H1 (cell line): ENCODE results near the gene PABPN1. TPM values are rescaled to one million over a fixed set of nuclear protein-coding genes. Genes with fewer than 3 reads are reported as not detected.

Source experiments
- CTCF ChIA-PET: fragments of 300-600 bp; sonication (Branson Sonifier 250); formaldehyde crosslinking; loops from one replicate; lab custom pipeline; 2021; ENCODE audit not compliant: partially characterized antibody; lab: Charles Lee
- POLR2A ChIA-PET: fragments of 300-600 bp; sonication (Branson Sonifier 250); formaldehyde crosslinking; loops from one replicate; lab custom pipeline; 2021; ENCODE audit warnings: inconsistent platforms; ENCODE audit not compliant: partially characterized antibody; lab: Charles Lee
- DNase-seq, 2 experiments: peaks; one replicate each; pipeline versions ENCODE4 v3.0.0 to v3.0.0-alpha.2; 2010 to 2022; ENCODE audit warnings: low spot score in 2 of 2, low read depth in 1 of 2, mixed read lengths in 1 of 2
- FAIRE-seq: peaks from 2 replicates; lab custom pipeline; 2011; peaks lifted over from hg19 to GRCh38; lab: Jason Lieb, UNC
- H2AFZ ChIP-seq: 2 replicates; pipeline ENCODE4 v1.8.1; 2012; ENCODE audit warnings: low read length, inconsistent platforms
- H2AK5ac ChIP-seq: 2 replicates; pipeline ENCODE4 v1.6.1; 2013; ENCODE audit warnings: low read depth, low read length
- H2BK120ac ChIP-seq: replicated peaks from 2 replicates; pipeline ENCODE3; 2013; ENCODE audit warnings: low read depth, low read length, inconsistent platforms
- H2BK12ac ChIP-seq: 2 replicates; pipeline ENCODE4 v1.6.1; 2013; ENCODE audit warnings: low read depth, low read length
- H2BK15ac ChIP-seq: 2 replicates; pipeline ENCODE4 v1.6.1; 2013; ENCODE audit warnings: low read length
- H2BK20ac ChIP-seq: 2 replicates; pipeline ENCODE4 v1.6.1; 2013; ENCODE audit warnings: low read length
- H2BK5ac ChIP-seq: 2 replicates; pipeline ENCODE4 v1.6.1; 2013; ENCODE audit warnings: low read depth, low read length
- H3K14ac ChIP-seq: 2 replicates; pipeline ENCODE4 v1.6.1; 2013; ENCODE audit warnings: inconsistent platforms; ENCODE audit not compliant: insufficient read length
- H3K18ac ChIP-seq: 2 replicates; pipeline ENCODE4 v1.6.1; 2013; ENCODE audit warnings: low read length; ENCODE audit errors: extremely low read depth
- H3K23ac ChIP-seq: 2 replicates; pipeline ENCODE4 v1.6.1; 2013; ENCODE audit warnings: inconsistent platforms; ENCODE audit not compliant: insufficient read length
- H3K23me2 ChIP-seq: 2 replicates; pipeline ENCODE4 v1.6.1; 2013; ENCODE audit warnings: low read depth, low read length
- H3K27ac ChIP-seq: 2 replicates; pipeline ENCODE4 v1.6.1; 2011; ENCODE audit warnings: low read depth, low read length, inconsistent platforms
- H3K27me3 ChIP-seq, 4 experiments: replicated peaks in 1 of 4; 1 replicate in 1 of 4; 2 replicates in 3 of 4; pipeline versions ENCODE4 v1.6.1 to v1.8.1; 2011 to 2013; ENCODE audit warnings: low read length in 3 of 4, mild to moderate bottlenecking in 3 of 4, inconsistent platforms in 2 of 4, mixed read lengths in 2 of 4, moderate library complexity in 1 of 4; ENCODE audit not compliant: control insufficient read depth in 3 of 4, insufficient read depth in 3 of 4; ENCODE audit errors: extremely low read depth in 1 of 4
- H3K36me3 ChIP-seq, 4 experiments: 2 replicates each; pipeline versions ENCODE4 v1.6.1 to v1.8.1; 2011 to 2013; ENCODE audit warnings: mild to moderate bottlenecking in 4 of 4, low read length in 3 of 4, moderate library complexity in 2 of 4, control low read depth in 1 of 4, inconsistent platforms in 1 of 4; ENCODE audit not compliant: insufficient read depth in 4 of 4, control insufficient read depth in 2 of 4
- H3K4ac ChIP-seq: replicated peaks from 2 replicates; pipeline ENCODE3; 2013; ENCODE audit warnings: low read length, low read depth, mixed read lengths, inconsistent platforms; ENCODE audit not compliant: insufficient read length
- H3K4me1 ChIP-seq, 4 experiments: replicated peaks in 1 of 4; 1 replicate in 1 of 4; 2 replicates in 3 of 4; pipeline versions ENCODE4 v1.6.1 to v1.8.1; 2011 to 2013; ENCODE audit warnings: low read length in 3 of 4, inconsistent platforms in 2 of 4, mixed read lengths in 1 of 4; ENCODE audit not compliant: insufficient read depth in 4 of 4, control insufficient read depth in 3 of 4
- H3K4me2 ChIP-seq, 2 experiments: 2 replicates each; pipeline versions ENCODE4 v1.6.1 to v1.8.1; 2011 to 2013; ENCODE audit warnings: low read depth in 2 of 2, low read length in 2 of 2, control low read depth in 1 of 2, inconsistent platforms in 1 of 2, mild to moderate bottlenecking in 1 of 2; ENCODE audit not compliant: insufficient read depth in 1 of 2
- H3K4me3 ChIP-seq, 4 experiments: fragments of 200-600, 300-600 bp in 1 of 4; sonication (generic), shearing (Covaris generic), sonication (Bioruptor Twin) in 1 of 4; 2 replicates each; pipeline versions ENCODE4 v1.5.1 to v1.8.1; 2011 to 2016; ENCODE audit warnings: low read length in 4 of 4, low read depth in 3 of 4, control low read depth in 2 of 4, inconsistent platforms in 2 of 4, mild to moderate bottlenecking in 2 of 4, mixed read lengths in 1 of 4, moderate library complexity in 1 of 4; ENCODE audit not compliant: insufficient read depth in 2 of 4; ENCODE audit errors: extremely low read depth in 1 of 4
- H3K56ac ChIP-seq: replicated peaks from 2 replicates; pipeline ENCODE3; 2013; ENCODE audit warnings: low read depth, mild to moderate bottlenecking, mixed read lengths, low read length, inconsistent platforms; ENCODE audit not compliant: insufficient read length
- H3K79me1 ChIP-seq: 2 replicates; pipeline ENCODE4 v1.6.1; 2013; ENCODE audit warnings: low read depth, low read length, control low read depth
- H3K79me2 ChIP-seq, 2 experiments: 2 replicates each; pipeline versions ENCODE4 v1.6.1 to v1.8.1; 2012 to 2013; ENCODE audit warnings: low read length in 2 of 2, mild to moderate bottlenecking in 2 of 2, inconsistent platforms in 1 of 2; ENCODE audit not compliant: insufficient read depth in 2 of 2, control insufficient read depth in 1 of 2
- H3K9ac ChIP-seq, 4 experiments: replicated peaks in 1 of 4; 1 replicate in 1 of 4; 2 replicates in 3 of 4; pipeline versions ENCODE4 v1.6.1 to v1.8.1; 2011 to 2013; ENCODE audit warnings: low read depth in 3 of 4, low read length in 3 of 4, control low read depth in 2 of 4, mild to moderate bottlenecking in 2 of 4, moderate library complexity in 2 of 4, inconsistent platforms in 1 of 4; ENCODE audit errors: extremely low read depth in 1 of 4
- H3K9me3 ChIP-seq, 2 experiments: 2 replicates each; pipeline versions ENCODE4 v1.6.1 to v1.8.1; 2012 to 2013; ENCODE audit warnings: mild to moderate bottlenecking in 2 of 2, moderate library complexity in 2 of 2, control low read depth in 1 of 2, inconsistent platforms in 1 of 2, low read depth in 1 of 2, low read length in 1 of 2, mixed read lengths in 1 of 2; ENCODE audit not compliant: insufficient read depth in 2 of 2
- H4K20me1 ChIP-seq, 2 experiments: replicated peaks in 1 of 2; 2 replicates each; pipeline versions ENCODE3 to v1.8.1; 2011 to 2013; ENCODE audit warnings: inconsistent platforms in 2 of 2, low read length in 2 of 2, mild to moderate bottlenecking in 1 of 2; ENCODE audit not compliant: insufficient read depth in 2 of 2, control insufficient read depth in 1 of 2
- H4K5ac ChIP-seq: 2 replicates; pipeline ENCODE4 v1.6.1; 2013; ENCODE audit warnings: low read length, low read depth, mixed read lengths, inconsistent platforms; ENCODE audit not compliant: insufficient read length
- H4K8ac ChIP-seq: 2 replicates; pipeline ENCODE4 v1.8.0; 2013; ENCODE audit warnings: mild to moderate bottlenecking, moderate library complexity, low read length, inconsistent platforms; ENCODE audit not compliant: insufficient read depth; ENCODE audit errors: extremely low read depth
- H4K91ac ChIP-seq: replicated peaks from 2 replicates; pipeline ENCODE3; 2013; ENCODE audit warnings: low read length, mixed read lengths, inconsistent platforms; ENCODE audit not compliant: insufficient read length
- BCL11A ChIP-seq, 2 experiments: IDR thresholded peaks; one replicate each; pipeline ENCODE4 v1.6.1; 2011; ENCODE audit warnings: low read depth in 2 of 2, low read length in 2 of 2, mild to moderate bottlenecking in 2 of 2
- CREB1 ChIP-seq: IDR thresholded peaks from 2 replicates; pipeline ENCODE4 v1.6.1; 2012; ENCODE audit warnings: inconsistent platforms
- JUND ChIP-seq: IDR thresholded peaks from 2 replicates; pipeline ENCODE4 v1.6.1; 2011; ENCODE audit warnings: mild to moderate bottlenecking, improper control_type of control experiment, low read length
- KDM5A ChIP-seq: fragments of 200-600 bp; IDR thresholded peaks from 2 replicates; pipeline ENCODE4 v1.7.1; 2012; ENCODE audit warnings: mild to moderate bottlenecking, low read length, inconsistent platforms, mixed read lengths
- MAFK ChIP-seq: IDR thresholded peaks from 2 replicates; pipeline ENCODE4 v1.6.1; 2012; ENCODE audit warnings: low read depth, mild to moderate bottlenecking, improper control_type of control experiment, low read length
- NRF1 ChIP-seq: IDR thresholded peaks from 2 replicates; pipeline ENCODE4 v1.6.1; 2011; ENCODE audit warnings: mild to moderate bottlenecking, low read depth, low read length, improper control_type of control experiment
- POLR2AphosphoS5 ChIP-seq: IDR thresholded peaks from 2 replicates; pipeline ENCODE4 v1.6.1; 2011; ENCODE audit warnings: low read depth, low read length
- SIN3A ChIP-seq, 2 experiments: IDR thresholded peaks in 1 of 2; conservative IDR thresholded peaks in 1 of 2; 2 replicates each; pipeline ENCODE4 v1.6.1; 2011 to 2012; ENCODE audit warnings: low read length in 2 of 2, improper control_type of control experiment in 1 of 2, low read depth in 1 of 2, mild to moderate bottlenecking in 1 of 2
- SRF ChIP-seq: IDR thresholded peaks from 2 replicates; pipeline ENCODE4 v1.6.1; 2011; ENCODE audit warnings: mild to moderate bottlenecking, low read depth, low read length, moderate library complexity
- USF2 ChIP-seq: IDR thresholded peaks from 2 replicates; pipeline ENCODE4 v1.6.1; 2011; ENCODE audit warnings: low read length, improper control_type of control experiment
- WGBS, 2 experiments: shearing (Covaris generic) in 1 of 2; methylation state at CpG; one replicate each; pipeline versions ENCODE4 v1.1.6 to v1.1.7; 2013 to 2015; ENCODE audit warnings: low lambda C conversion rate in 2 of 2, mixed read lengths in 2 of 2, inconsistent platforms in 1 of 2, low coverage in 1 of 2, missing lambda C conversion rate in 1 of 2; ENCODE audit not compliant: insufficient replicate concordance in 2 of 2, insufficient coverage in 1 of 2, insufficient read length in 1 of 2; ENCODE audit errors: extremely low coverage in 1 of 2, missing lambda C conversion rate in 1 of 2; 5-methylcytosine and 5-hydroxymethylcytosine counted together
- polyA plus RNA-seq, 7 experiments: library from polyadenylated mRNA; depleted of rRNA in 3 of 7; stranded (reverse) in 5 of 7; unstranded in 2 of 7; fragments of >200 nt in 5 of 7; fragments of 200-250 nt in 2 of 7; gene quantifications; 1 replicate in 5 of 7; 2 replicates in 1 of 7; 4 replicates in 1 of 7; pipeline versions ENCODE4 v1.2.1 to v1.2.3, GENCODE V29; 2011 to 2013; ENCODE audit warnings: missing spikeins in 2 of 7, mixed read lengths in 2 of 7
- total RNA-seq: library from RNA; stranded (reverse); fragmentation: NEBNext Ultra II Directional; extraction: Animal tissue kit (Norgen Biotek cat#: 25700); gene quantifications from 2 replicates; pipeline ENCODE4 v1.2.1, GENCODE V29; 2021

The PABPN1 gene
- total and polyA plus RNA-seq, 2 of the 8 experiments (the other 6 are each of a cell fraction or from before 2014, with no cell fraction given) = 300 to 331 TPM

GRCh38 chr14:23357261-23357660 is 36.0 kb downstream of the PABPN1 start:
- H2BK5ac ChIP-seq = no peak overlapping the region

More at GRCh38 chr14:23357261-23357660, 36.0 kb downstream of the PABPN1 start:
- H3K27ac ChIP-seq = no peak overlapping the region
- peaks cover 8 to 10% of the 10 kb centered on the region in 2 experiments for H4K20me1 ChIP-seq
- no peak overlapping the region for H3K18ac ChIP-seq
- H3K4me3 ChIP-seq = no peak overlapping the region
- H3K56ac ChIP-seq = no peak overlapping the region
- peaks cover 2% of the 10 kb centered on the region; the same call in 1 of the 2 replicates for H3K23me2 ChIP-seq
- CTCF ChIA-PET = interaction anchor here (1.0 to 20.9 kb wide), 6 partner anchors 10 to 93 kb away, joined by 3 to 333 read pairs (median 8); partner anchors contain the start of genes CMTM5 and IL25
- peaks cover 0 to 22% (median 10%) of the 10 kb centered on the region in 4 experiments; a peak in 4 of 8 replicates for H3K36me3 ChIP-seq
- H2BK15ac ChIP-seq = no peak overlapping the region
- no peak overlapping the region for H3K9ac ChIP-seq
- H2BK12ac ChIP-seq = no peak overlapping the region
- no peaks in the 10 kb centered on the region for H3K79me1 ChIP-seq
- no peak overlapping the region for H2BK20ac ChIP-seq
- no peak overlapping the region for H2AFZ ChIP-seq
- H3K23ac ChIP-seq = no peak overlapping the region
- H4K91ac ChIP-seq = no peak overlapping the region
- POLR2A ChIA-PET = interaction anchor here (1.7 kb wide), 1 partner anchor 36 kb away, joined by 5 read pairs; the partner anchor contains the start of gene PABPN1
- H3K4ac ChIP-seq = no peak overlapping the region
- H3K4me2 ChIP-seq = no peak overlapping the region
- H4K5ac ChIP-seq = no peak overlapping the region
- H3K79me2 ChIP-seq = no peaks in the 10 kb centered on the region
- no peak overlapping the region for H4K8ac ChIP-seq
- H3K4me1 ChIP-seq = peaks cover 0 to 2% (median 0%) of the 10 kb centered on the region in 4 experiments; a peak in 2 of 7 replicates
- no peak overlapping the region for H2AK5ac ChIP-seq
- no peaks in the 10 kb centered on the region for H3K9me3 ChIP-seq
- no peak overlapping the region for H2BK120ac ChIP-seq
- H3K14ac ChIP-seq = no peak overlapping the region
- peaks cover 0 to 8% (median 4%) of the 10 kb centered on the region in 4 experiments; a peak in 4 of 7 replicates for H3K27me3 ChIP-seq
- DNase-seq (no peak), FAIRE-seq (no peak)
- 91% methylated on average over 6 of the region's 8 CpGs; no CpG with 5 or more reads in 1 of the 2 experiments for WGBS, 2 experiments
- TF ChIP-seq BCL11A (IDR thresholded peaks at IDR 0.05; ENCODE audit: low read depth in 2 of 2, low read length in 2 of 2) (no peak), POLR2AphosphoS5 (no peak), CREB1 (no peak), USF2 (no peak), NRF1 (no peak), MAFK (no peak), SIN3A (conservative IDR thresholded peaks at IDR 0.05 in 1 of 2, IDR thresholded peaks at IDR 0.05 in 1 of 2; ENCODE audit: low read depth in 1 of 2, low read length in 2 of 2) (no peak), KDM5A (no peak), SRF (no peak), JUND (no peak)
